Spleen (tissue), 7 donors: ENCODE measurements around the gene CHD9NB.

Experiments used
- POLR2AphosphoS5 ChIP-seq, 3 donors: sonication (generic); formaldehyde crosslinking; IDR thresholded peaks; one replicate each; pipeline ENCODE4 v1.5.1; 2017; ENCODE audit warnings: antibody characterized with exemption in 3 of 3
- TF ChIP-seq, protein P1 (sequence below), 11 experiments: fragments of 200-600 bp in 7 of 11; fragments of 450-650 bp in 4 of 11; sonication (generic) in 4 of 11; IDR thresholded peaks in 8 of 11; conservative IDR thresholded peaks in 3 of 11; 1 replicate in 7 of 11; 2 replicates in 4 of 11; pipeline versions ENCODE4 v1.4.0 to v1.8.0; 2016 to 2021; ENCODE audit warnings: antibody characterized with exemption in 11 of 11, inconsistent platforms in 4 of 11, mild to moderate bottlenecking in 1 of 11
- donor health status: DM: no; HTN: no; CAD: no; lungs with moderate emphysema.
- donor health status: DM: no; HTN: no; CAD: no.
- donor health status: DM: no; HTN: no; CAD: no.

DNA sequence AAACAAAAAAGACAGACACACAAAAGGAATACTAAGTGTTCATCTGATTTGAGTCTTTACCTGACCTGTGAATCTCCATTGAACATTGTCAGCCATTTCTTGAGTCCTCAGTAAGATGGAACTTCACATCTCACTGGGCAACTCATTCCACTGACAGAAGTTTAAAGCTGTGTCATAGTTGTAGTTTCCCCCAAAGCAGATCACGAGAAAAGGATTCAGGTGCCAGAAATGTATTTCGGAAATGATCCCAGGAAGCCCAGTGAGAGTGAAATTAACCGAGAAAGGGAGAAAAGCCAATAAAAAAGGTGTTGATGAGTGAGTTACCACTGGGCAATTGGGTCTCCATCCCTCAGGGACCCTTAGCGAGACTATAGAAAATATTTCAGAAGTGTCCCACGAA is 8.6 kb upstream of the CHD9NB start:
- TF ChIP-seq, protein P1, sequence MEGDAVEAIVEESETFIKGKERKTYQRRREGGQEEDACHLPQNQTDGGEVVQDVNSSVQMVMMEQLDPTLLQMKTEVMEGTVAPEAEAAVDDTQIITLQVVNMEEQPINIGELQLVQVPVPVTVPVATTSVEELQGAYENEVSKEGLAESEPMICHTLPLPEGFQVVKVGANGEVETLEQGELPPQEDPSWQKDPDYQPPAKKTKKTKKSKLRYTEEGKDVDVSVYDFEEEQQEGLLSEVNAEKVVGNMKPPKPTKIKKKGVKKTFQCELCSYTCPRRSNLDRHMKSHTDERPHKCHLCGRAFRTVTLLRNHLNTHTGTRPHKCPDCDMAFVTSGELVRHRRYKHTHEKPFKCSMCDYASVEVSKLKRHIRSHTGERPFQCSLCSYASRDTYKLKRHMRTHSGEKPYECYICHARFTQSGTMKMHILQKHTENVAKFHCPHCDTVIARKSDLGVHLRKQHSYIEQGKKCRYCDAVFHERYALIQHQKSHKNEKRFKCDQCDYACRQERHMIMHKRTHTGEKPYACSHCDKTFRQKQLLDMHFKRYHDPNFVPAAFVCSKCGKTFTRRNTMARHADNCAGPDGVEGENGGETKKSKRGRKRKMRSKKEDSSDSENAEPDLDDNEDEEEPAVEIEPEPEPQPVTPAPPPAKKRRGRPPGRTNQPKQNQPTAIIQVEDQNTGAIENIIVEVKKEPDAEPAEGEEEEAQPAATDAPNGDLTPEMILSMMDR (IDR thresholded peaks at IDR 0.05 in 8 of 11, conservative IDR thresholded peaks at IDR 0.05 in 3 of 11) = no peak
- no peak for TF ChIP-seq POLR2AphosphoS5 (IDR thresholded peaks at IDR 0.05)
